HK-2 (cell line): ENCODE data around the gene PCDHB15.
"Not testable (repeated sequence)": the region's sequence is repeated elsewhere in the genome, so short reads cannot be mapped to it uniquely, and the experiment has no call there.

Experiments
- DNase-seq: peaks from one replicate; pipeline ENCODE4 v3.0.0-alpha.2; 2018; ENCODE audit not compliant: unreplicated experiment

Gene PCDHB15

GRCh38 chr5:141247434-141247833 lies 2.2 kb downstream of the PCDHB15 start:
- not testable (repeated sequence) for DNase-seq

GRCh38 chr5:141250576-141250975 lies 5.4 kb downstream of the PCDHB15 start:
- no peak for DNase-seq

- no peak for DNase-seq
These were observed 13.3 kb downstream of the PCDHB15 start for GRCh38 chr5:141258464-141258863.

GRCh38 chr5:141258948-141259347 lies 13.8 kb downstream of the PCDHB15 start:
- no peak for DNase-seq

GRCh38 chr5:141260458-141261237 lies 15.5 kb downstream of the PCDHB15 start:
- no peak for DNase-seq

GRCh38 chr5:141261238-141261546 lies 16.0 kb downstream of the PCDHB15 start:
- DNase-seq: no peak

GRCh38 chr5:141269195-141269594 lies 24.0 kb downstream of the PCDHB15 start:
- DNase-seq: no peak

GRCh38 chr5:141272906-141273305 lies 27.7 kb downstream of the PCDHB15 start:
- DNase-seq: no peak

- DNase-seq: no peak
These were observed 53.2 kb downstream of the PCDHB15 start for GRCh38 chr5:141298376-141298775.
